H1 (cell line): ENCODE measurements around the gene USP10. TPM values are rescaled to one million over a fixed set of nuclear protein-coding genes. Genes with fewer than 3 reads are reported as not detected.

Experiments used
- CHD7 ChIP-seq: fragments of 300-600 bp; sonication (generic); IDR thresholded peaks from 2 replicates; pipeline ENCODE4 v1.7.1; 2012; ENCODE audit warnings: low read length, moderate library complexity, mild to moderate bottlenecking, inconsistent platforms; ENCODE audit not compliant: insufficient replicate concordance
- CTBP2 ChIP-seq: IDR thresholded peaks from 2 replicates; pipeline ENCODE4 v1.7.0; 2011; ENCODE audit warnings: borderline replicate concordance, mild to moderate bottlenecking, moderate library complexity, mixed read lengths, low read length; ENCODE audit not compliant: insufficient read depth, insufficient read length
- HDAC2 ChIP-seq, 2 experiments: fragments of 300-600 bp in 1 of 2; sonication (generic) in 1 of 2; IDR thresholded peaks; 2 replicates each; pipeline ENCODE4 v1.6.1; 2011 to 2012; ENCODE audit warnings: low read depth in 2 of 2, low read length in 2 of 2, mild to moderate bottlenecking in 2 of 2, moderate library complexity in 2 of 2, borderline replicate concordance in 1 of 2, inconsistent platforms in 1 of 2
- KDM5A ChIP-seq: fragments of 200-600 bp; IDR thresholded peaks from 2 replicates; pipeline ENCODE4 v1.7.1; 2012; ENCODE audit warnings: mild to moderate bottlenecking, low read length, inconsistent platforms, mixed read lengths
- NANOG ChIP-seq: IDR thresholded peaks from 2 replicates; pipeline ENCODE4 v1.6.1; 2011; ENCODE audit warnings: low read length, low read depth, mild to moderate bottlenecking, inconsistent platforms; ENCODE audit not compliant: insufficient read depth, poor library complexity, severe bottlenecking
- NRF1 ChIP-seq: IDR thresholded peaks from 2 replicates; pipeline ENCODE4 v1.6.1; 2011; ENCODE audit warnings: mild to moderate bottlenecking, low read depth, low read length, improper control_type of control experiment
- RFX5 ChIP-seq: IDR thresholded peaks from 2 replicates; pipeline ENCODE4 v1.6.1; 2011; ENCODE audit warnings: low read depth, low read length, improper control_type of control experiment, borderline replicate concordance
- RXRA ChIP-seq: IDR thresholded peaks from 2 replicates; pipeline ENCODE4 v1.6.1; 2011; ENCODE audit warnings: low read depth, mild to moderate bottlenecking, low read length, moderate library complexity; ENCODE audit not compliant: insufficient read depth
- polyA plus RNA-seq, 7 experiments: library from polyadenylated mRNA; depleted of rRNA in 3 of 7; stranded (reverse) in 5 of 7; unstranded in 2 of 7; fragments of >200 nt in 5 of 7; fragments of 200-250 nt in 2 of 7; gene quantifications; 1 replicate in 5 of 7; 2 replicates in 1 of 7; 4 replicates in 1 of 7; pipeline versions ENCODE4 v1.2.1 to v1.2.3, GENCODE V29; 2011 to 2013; ENCODE audit warnings: missing spikeins in 2 of 7, mixed read lengths in 2 of 7
- total RNA-seq: library from RNA; stranded (reverse); fragmentation: NEBNext Ultra II Directional; extraction: Animal tissue kit (Norgen Biotek cat#: 25700); gene quantifications from 2 replicates; pipeline ENCODE4 v1.2.1, GENCODE V29; 2021

Gene USP10
- total and polyA plus RNA-seq, 2 of the 8 experiments (the other 6 are each of a cell fraction or from before 2014, with no cell fraction given) = 171 to 195 TPM

- TF ChIP-seq CHD7 (no peak), KDM5A (no peak), RFX5 (no peak), CTBP2 (no peak), HDAC2 (IDR thresholded peaks at IDR 0.05; ENCODE audit: borderline replicate concordance in 1 of 2, low read depth in 2 of 2, low read length in 2 of 2) (no peak), NANOG (no peak), NRF1 (no peak), RXRA (no peak)
Measured at GRCh38 chr16:84821728-84822689, 122.2 kb downstream of the USP10 start (continued).
